Breast epithelium (tissue), 3 donors: ENCODE results near the gene PRDX2.

ENCODE experiments used
- CTCF ChIP-seq, 3 donors: fragments of 450-650 bp; IDR thresholded peaks; one replicate each; pipeline ENCODE4 v1.5.1; 2016 to 2017; ENCODE audit warnings: antibody characterized with exemption in 3 of 3, mild to moderate bottlenecking in 3 of 3, moderate library complexity in 3 of 3
- POLR2A ChIP-seq: fragments of 450-650 bp; IDR thresholded peaks from one replicate; pipeline ENCODE4 v1.6.1; 2016; ENCODE audit warnings: antibody characterized with exemption, mild to moderate bottlenecking, moderate library complexity
- POLR2AphosphoS5 ChIP-seq, 3 donors: sonication (generic); formaldehyde crosslinking; IDR thresholded peaks; one replicate each; pipeline ENCODE4 v1.6.1; 2017; ENCODE audit warnings: antibody characterized with exemption in 3 of 3

GRCh38 chr19:12788682-12789097 lies 12.9 kb downstream of the PRDX2 start:
- TF ChIP-seq CTCF (IDR thresholded peaks at IDR 0.05), result no peak
- no peak for TF ChIP-seq POLR2A
- peak in 2 of 3 donors; percentile 12 to 18 for TF ChIP-seq POLR2AphosphoS5 (IDR thresholded peaks at IDR 0.05)
